ENCODE results near the gene RECK. TPM values are rescaled to one million over a fixed set of nuclear protein-coding genes. Genes with fewer than 3 reads are reported as not detected.

Gene RECK
- total RNA-seq, 1 experiment from 2014 or later: 13.2 TPM

DNA sequence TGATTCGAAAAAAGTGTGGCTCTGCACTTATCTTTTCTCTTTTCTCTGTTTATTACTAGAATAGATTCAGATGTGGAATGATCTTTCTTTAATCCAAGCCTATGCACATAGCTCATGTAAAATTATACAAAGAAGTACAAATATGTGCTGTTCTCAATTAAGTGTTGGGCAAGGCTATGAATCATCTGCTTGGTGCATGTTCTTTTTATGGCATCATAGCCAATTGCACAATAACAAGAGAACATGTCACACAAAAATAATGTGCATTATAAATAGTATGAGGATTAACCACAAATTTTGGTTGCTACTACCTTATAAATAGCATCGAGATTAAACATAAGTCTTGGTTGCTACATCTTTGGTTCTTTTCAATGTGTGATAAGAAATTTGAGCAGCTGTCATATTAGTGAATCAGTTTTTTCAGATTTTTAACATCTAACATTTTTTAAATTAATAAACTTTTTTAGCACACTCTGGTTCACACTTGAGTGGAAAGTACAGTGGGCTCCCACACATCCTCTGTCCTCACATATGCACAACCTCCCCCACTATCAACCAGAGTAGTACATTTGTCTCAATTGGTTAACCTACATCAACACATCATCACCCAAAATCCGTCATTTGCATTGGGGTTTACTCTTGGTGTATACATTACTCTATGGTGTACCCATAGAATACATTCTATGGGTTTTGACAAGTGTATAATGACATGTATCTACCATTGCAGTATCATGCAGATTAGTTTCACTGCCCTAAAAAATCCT is 6.8 kb upstream of the RECK start:
- Histone ChIP-seq H3K4me3 (ENCODE audit: low read depth in 2 of 2, low read length in 2 of 2) (no peak overlapping the region), H3K36me3 (ENCODE audit: control insufficient read depth, insufficient read depth, low read length) (no peaks in the 10 kb centered on the region), H3K9me3 (ENCODE audit: control insufficient read depth, insufficient read depth, low read depth, low read length) (no peaks in the 10 kb centered on the region), H3K4me1 (ENCODE audit: control insufficient read depth, insufficient read depth, low read length) (no peaks in the 10 kb centered on the region), H3K27ac (ENCODE audit: low read length) (no peak overlapping the region), H3K27me3 (ENCODE audit: control insufficient read depth, insufficient read depth, low read length) (peaks cover 35% of the 10 kb centered on the region)
- no TSS peak for BruUV-seq (replicated peaks)
- DNase-seq (ENCODE audit: low read depth, low spot score) (peak; percentile 25), ATAC-seq (no peak)
- CTCF ChIA-PET: interaction anchor here (0.6 to 1.0 kb wide), 2 partner anchors 9 to 475 kb away, joined by 3 to 4 read pairs; no protein-coding TSS in a partner anchor
- intact Hi-C loops (cut with micrococcal nuclease; ENCODE audit: unreplicated experiment): no loop called here
- TF ChIP-seq TCF7L2 (IDR thresholded peaks at IDR 0.05; ENCODE audit: low read depth, low read length) (no peak), SIN3A (IDR thresholded peaks at IDR 0.05; ENCODE audit: borderline replicate concordance, insufficient read depth, low read depth, low read length) (no peak)
- TF ChIP-seq, protein P1, sequence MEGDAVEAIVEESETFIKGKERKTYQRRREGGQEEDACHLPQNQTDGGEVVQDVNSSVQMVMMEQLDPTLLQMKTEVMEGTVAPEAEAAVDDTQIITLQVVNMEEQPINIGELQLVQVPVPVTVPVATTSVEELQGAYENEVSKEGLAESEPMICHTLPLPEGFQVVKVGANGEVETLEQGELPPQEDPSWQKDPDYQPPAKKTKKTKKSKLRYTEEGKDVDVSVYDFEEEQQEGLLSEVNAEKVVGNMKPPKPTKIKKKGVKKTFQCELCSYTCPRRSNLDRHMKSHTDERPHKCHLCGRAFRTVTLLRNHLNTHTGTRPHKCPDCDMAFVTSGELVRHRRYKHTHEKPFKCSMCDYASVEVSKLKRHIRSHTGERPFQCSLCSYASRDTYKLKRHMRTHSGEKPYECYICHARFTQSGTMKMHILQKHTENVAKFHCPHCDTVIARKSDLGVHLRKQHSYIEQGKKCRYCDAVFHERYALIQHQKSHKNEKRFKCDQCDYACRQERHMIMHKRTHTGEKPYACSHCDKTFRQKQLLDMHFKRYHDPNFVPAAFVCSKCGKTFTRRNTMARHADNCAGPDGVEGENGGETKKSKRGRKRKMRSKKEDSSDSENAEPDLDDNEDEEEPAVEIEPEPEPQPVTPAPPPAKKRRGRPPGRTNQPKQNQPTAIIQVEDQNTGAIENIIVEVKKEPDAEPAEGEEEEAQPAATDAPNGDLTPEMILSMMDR (IDR thresholded peaks at IDR 0.05): no peak
- in situ Hi-C loops (cut with HindIII; ENCODE audit: low pct_unique_long_range_greater_than_20kb, low sequenced_read_pairs): no loop called here
- POLR2A ChIA-PET: no interaction called here

DNA sequence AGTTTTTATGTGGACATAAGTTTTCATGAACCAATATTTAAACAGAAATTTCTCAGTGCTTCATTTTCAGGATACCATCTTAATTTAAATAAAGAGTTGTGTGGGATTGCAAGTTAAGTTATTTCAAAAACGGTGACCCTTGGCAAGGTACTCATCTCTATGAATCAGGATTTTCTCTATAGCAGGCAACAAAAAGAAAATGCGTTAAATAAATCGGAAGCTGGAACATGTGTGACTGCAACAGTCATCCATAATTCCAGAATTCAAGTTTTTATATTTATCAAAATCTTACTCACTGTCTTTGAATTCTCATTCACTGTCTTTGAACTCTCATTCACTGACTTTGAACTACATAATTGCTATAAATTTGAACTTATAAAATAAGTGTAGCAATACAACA is 5.8 kb upstream of the RECK start:
- POLR2A ChIA-PET: no interaction called here
- no peak overlapping the region for H3K4me3 ChIP-seq (ENCODE audit: low read depth in 2 of 2, low read length in 2 of 2)
- H3K9me3 ChIP-seq (ENCODE audit: control insufficient read depth, insufficient read depth, low read depth, low read length): no peaks in the 10 kb centered on the region
- ATAC-seq (no peak), DNase-seq (ENCODE audit: low read depth, low spot score) (no peak)
- CTCF ChIA-PET: no interaction called here
- no peak for TF ChIP-seq TCF7L2 (IDR thresholded peaks at IDR 0.05; ENCODE audit: low read depth, low read length)
- TF ChIP-seq, protein P2, sequence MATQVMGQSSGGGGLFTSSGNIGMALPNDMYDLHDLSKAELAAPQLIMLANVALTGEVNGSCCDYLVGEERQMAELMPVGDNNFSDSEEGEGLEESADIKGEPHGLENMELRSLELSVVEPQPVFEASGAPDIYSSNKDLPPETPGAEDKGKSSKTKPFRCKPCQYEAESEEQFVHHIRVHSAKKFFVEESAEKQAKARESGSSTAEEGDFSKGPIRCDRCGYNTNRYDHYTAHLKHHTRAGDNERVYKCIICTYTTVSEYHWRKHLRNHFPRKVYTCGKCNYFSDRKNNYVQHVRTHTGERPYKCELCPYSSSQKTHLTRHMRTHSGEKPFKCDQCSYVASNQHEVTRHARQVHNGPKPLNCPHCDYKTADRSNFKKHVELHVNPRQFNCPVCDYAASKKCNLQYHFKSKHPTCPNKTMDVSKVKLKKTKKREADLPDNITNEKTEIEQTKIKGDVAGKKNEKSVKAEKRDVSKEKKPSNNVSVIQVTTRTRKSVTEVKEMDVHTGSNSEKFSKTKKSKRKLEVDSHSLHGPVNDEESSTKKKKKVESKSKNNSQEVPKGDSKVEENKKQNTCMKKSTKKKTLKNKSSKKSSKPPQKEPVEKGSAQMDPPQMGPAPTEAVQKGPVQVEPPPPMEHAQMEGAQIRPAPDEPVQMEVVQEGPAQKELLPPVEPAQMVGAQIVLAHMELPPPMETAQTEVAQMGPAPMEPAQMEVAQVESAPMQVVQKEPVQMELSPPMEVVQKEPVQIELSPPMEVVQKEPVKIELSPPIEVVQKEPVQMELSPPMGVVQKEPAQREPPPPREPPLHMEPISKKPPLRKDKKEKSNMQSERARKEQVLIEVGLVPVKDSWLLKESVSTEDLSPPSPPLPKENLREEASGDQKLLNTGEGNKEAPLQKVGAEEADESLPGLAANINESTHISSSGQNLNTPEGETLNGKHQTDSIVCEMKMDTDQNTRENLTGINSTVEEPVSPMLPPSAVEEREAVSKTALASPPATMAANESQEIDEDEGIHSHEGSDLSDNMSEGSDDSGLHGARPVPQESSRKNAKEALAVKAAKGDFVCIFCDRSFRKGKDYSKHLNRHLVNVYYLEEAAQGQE (IDR thresholded peaks at IDR 0.05; ENCODE audit: insufficient read depth in 1 of 2, low read depth in 2 of 2, low read length in 1 of 2): no peak
- no peak overlapping the region for H3K27ac ChIP-seq (ENCODE audit: low read length)
- in situ Hi-C loops (cut with HindIII; ENCODE audit: low pct_unique_long_range_greater_than_20kb, low sequenced_read_pairs): no loop called here
- H3K4me1 ChIP-seq (ENCODE audit: control insufficient read depth, insufficient read depth, low read length): no peaks in the 10 kb centered on the region
- peaks cover 35% of the 10 kb centered on the region for H3K27me3 ChIP-seq (ENCODE audit: control insufficient read depth, insufficient read depth, low read length)
- intact Hi-C loops (cut with micrococcal nuclease; ENCODE audit: unreplicated experiment): no loop called here
- BruUV-seq (replicated peaks): no TSS peak
- no peaks in the 10 kb centered on the region for H3K36me3 ChIP-seq (ENCODE audit: control insufficient read depth, insufficient read depth, low read length)

DNA sequence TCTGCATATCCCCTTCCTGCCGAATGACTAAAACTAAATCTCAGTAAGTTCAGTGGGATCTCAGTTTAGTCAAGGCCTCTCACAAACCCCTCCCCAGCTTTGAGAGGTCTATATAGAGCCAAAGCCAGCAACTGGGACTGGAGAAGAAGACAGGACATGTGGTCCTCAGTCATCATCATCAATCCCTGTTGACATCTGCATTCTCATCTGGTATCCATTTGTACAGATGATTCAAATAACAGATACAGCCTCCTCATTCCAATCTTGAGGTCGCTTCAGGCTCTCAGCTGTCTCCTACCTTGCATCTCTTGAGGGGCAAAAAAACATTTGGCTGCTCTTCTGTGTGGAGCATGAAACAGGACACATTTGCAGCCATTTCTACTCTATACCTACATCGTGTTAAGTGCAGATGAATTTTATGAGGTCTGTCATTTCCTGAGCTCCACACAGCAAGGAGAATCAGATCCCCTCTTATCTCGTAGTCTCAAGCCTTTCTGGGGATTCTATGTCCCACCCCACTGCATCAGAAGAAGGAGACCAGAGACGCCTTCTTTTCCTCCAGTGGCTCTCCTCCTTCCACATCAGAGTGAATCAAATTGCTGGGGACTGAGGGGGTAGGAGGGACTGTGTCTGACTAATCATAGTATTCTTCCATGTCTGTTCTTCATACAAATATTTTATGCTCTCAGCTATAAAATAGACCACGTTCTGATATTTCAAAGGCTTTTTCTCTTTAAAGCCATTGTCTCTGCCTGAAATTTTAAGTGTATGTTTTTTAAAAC is 4.7 kb upstream of the RECK start:
- H3K36me3 ChIP-seq (ENCODE audit: control insufficient read depth, insufficient read depth, low read length): no peaks in the 10 kb centered on the region
- in situ Hi-C loops (cut with HindIII; ENCODE audit: low pct_unique_long_range_greater_than_20kb, low sequenced_read_pairs) (no loop called here), intact Hi-C loops (cut with micrococcal nuclease; ENCODE audit: unreplicated experiment) (no loop called here)
- H3K4me3 ChIP-seq (ENCODE audit: low read depth in 2 of 2, low read length in 2 of 2): no peak overlapping the region
- H3K4me1 ChIP-seq (ENCODE audit: control insufficient read depth, insufficient read depth, low read length): 0 out of 2 replicates have a peak, but pooled peaks cover 3% of the 10 kb centered on the region
- TF ChIP-seq TCF7L2 (IDR thresholded peaks at IDR 0.05; ENCODE audit: low read depth, low read length) (no peak), SIN3A (IDR thresholded peaks at IDR 0.05; ENCODE audit: borderline replicate concordance, insufficient read depth, low read depth, low read length) (no peak), POLR2AphosphoS5 (IDR thresholded peaks at IDR 0.05; ENCODE audit: low read depth, low read length) (no peak)
- TF ChIP-seq, protein P1 (IDR thresholded peaks at IDR 0.05): no peak
- TF ChIP-seq, protein P2 (IDR thresholded peaks at IDR 0.05; ENCODE audit: insufficient read depth in 1 of 2, low read depth in 2 of 2, low read length in 1 of 2): no peak
- ChIA-PET CTCF (interaction anchor here (0.8 kb wide), 1 partner anchor 9 kb away, joined by 6 read pairs; no protein-coding TSS in a partner anchor), POLR2A (no interaction called here)
- no peaks in the 10 kb centered on the region for H3K9me3 ChIP-seq (ENCODE audit: control insufficient read depth, insufficient read depth, low read depth, low read length)
- no TSS peak for BruUV-seq (replicated peaks)
- ATAC-seq: no peak
- peaks cover 35% of the 10 kb centered on the region for H3K27me3 ChIP-seq (ENCODE audit: control insufficient read depth, insufficient read depth, low read length)
- H3K27ac ChIP-seq (ENCODE audit: low read length): no peak overlapping the region
- DNase-seq (ENCODE audit: low read depth, low spot score): no peak
